A375 (cell line): ENCODE measurements around the gene TMEM161B. TPM values are rescaled to one million over a fixed set of nuclear protein-coding genes. Genes with fewer than 3 reads are reported as not detected.

Experiments
- small RNA-seq: library from RNA; depleted of rRNA; stranded (forward); fragments of <200 nt; gene quantifications from one replicate; pipeline ENCODE3, GENCODE V24; 2014
- total RNA-seq: library from RNA; depleted of rRNA; stranded (reverse); fragments of >200 nt; shearing (Covaris generic); gene quantifications from 2 replicates; pipeline ENCODE4 v1.2.3, GENCODE V29; 2014; rRNA removed

The TMEM161B gene
- total RNA-seq: 18.5 and 20.1 TPM in 2 replicates

DNA sequence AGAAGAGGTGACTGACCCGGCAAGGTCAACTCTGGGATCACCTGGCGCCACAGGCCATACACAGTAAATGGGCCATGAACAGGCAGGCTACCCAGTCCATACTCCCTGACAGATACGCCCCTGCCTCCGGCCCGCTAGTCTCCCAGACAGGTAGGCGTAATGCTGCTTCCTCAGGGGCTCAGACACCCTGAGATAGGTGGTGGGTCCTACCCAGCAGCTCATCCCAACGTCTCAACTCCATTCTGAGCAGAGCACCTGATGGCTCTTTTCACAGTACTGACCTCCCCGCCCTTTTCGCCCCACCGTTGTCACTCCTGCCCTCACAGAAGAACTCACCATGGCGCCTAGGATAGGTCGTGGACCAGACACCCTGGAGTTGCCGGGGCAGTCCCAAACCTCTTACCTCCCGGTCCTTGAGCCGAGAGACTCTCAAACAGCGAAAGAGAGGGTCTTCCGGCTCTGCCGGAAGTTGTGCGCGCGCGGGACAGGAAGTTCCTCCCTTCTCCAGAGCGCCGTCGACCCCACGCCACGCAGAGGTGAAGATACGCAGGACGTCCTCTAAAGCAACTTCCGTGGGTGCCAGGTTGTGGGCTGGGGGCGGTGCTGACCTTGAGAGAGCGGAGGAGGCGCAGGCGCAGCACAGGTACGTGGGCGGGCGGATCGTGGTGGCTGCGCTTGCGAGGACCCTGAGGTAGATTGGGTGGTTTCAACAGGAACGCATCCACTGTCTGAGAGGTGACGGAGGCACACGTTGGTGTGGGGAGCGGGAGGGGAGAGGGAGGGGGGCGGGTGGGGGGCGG is at the start of gene TMEM161B:
Gene TMEM161B (minus strand): TSS at position 461 of the 800 bp plus-strand sequence. CDS start 122 bp downstream, at position 339.

Small RNA genes lying within 50 kb of the gene (small RNA-seq; reads per million reads assigned to genes)
- not detected for gene RNA5SP187
